Right kidney (tissue), 1 donor: ENCODE data around the gene SELENON.

Experiments
- DNase-seq: peaks from one replicate; pipeline ENCODE4 v3.0.0-alpha.2; 2016

The SELENON gene

DNA sequence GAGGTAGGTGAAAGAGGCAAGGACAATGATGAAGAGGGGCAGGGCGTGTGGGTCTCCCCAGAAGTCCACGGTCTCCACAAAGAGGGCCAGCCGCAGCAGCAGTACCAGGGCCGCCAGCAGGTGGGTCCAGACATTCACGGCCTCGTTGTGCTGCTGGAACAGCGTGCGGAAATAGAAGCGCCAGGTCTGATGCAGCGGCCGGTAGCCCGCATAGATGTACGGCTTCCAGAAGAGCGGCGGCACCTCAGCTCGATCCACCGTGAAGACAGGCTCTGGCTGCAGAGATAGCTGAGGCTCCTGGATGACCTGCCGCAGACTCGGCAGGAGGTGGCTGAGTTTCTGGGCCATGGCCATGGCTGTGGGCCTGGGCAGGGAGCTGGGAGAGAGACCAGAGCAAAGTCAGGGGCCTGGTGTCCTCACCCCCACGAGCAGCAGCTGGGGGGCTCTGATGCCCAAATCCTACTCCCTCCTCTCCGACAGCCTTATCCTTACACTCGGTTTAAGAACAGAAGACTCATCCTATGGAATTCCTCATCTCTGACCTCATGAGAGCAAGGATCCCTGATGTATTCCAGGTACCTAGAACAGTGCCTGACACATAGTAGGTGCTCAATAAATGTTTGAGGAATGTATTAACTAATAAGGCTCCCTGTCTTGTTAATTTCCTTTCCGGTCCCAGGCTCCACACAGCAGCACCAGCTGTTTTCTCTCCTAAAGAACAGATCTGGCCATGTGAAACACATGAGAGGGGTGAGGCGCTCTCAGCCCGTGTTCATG, 63.7 kb downstream of the SELENON start:
- DNase-seq: no peak

DNA sequence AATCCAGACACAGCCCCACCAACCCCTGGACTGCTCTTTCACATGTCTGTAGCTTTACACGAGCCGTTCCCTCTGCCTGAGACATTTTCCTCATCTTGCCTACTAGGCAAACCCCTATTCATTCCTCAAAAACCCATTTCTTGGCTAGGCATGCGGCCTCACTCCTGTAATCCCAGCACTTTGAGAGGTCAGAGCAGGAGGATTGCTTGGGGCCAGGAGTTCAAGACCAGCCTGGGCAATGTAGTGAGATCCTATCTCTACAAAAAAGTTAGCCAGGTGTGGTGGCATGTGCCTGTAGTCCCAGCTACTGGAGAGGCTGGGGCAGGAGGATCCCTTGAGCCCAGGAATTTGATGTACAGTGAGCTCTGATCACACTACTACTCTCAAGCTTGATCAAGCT, 64.4 kb downstream of the SELENON start:
- no peak for DNase-seq

DNA sequence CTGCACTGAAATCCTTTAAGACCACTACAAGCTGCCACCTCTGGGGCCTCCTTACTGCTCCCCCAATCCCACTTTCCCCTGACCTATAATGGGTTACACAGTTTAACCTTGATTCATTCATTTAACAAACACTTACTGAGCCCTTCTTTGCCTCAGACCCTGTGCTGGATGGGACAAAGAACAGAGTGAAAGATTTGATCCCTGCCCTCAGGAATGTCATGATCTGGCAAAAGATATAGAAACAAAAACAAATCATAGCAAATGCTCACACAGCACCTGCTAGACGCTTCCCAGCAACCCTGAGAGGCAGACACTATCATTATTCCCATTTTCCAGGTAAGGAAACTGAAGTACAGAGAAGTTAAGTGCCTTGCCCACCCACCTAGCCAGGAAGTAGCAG, 66.3 kb downstream of the SELENON start:
- DNase-seq: no peak

DNA sequence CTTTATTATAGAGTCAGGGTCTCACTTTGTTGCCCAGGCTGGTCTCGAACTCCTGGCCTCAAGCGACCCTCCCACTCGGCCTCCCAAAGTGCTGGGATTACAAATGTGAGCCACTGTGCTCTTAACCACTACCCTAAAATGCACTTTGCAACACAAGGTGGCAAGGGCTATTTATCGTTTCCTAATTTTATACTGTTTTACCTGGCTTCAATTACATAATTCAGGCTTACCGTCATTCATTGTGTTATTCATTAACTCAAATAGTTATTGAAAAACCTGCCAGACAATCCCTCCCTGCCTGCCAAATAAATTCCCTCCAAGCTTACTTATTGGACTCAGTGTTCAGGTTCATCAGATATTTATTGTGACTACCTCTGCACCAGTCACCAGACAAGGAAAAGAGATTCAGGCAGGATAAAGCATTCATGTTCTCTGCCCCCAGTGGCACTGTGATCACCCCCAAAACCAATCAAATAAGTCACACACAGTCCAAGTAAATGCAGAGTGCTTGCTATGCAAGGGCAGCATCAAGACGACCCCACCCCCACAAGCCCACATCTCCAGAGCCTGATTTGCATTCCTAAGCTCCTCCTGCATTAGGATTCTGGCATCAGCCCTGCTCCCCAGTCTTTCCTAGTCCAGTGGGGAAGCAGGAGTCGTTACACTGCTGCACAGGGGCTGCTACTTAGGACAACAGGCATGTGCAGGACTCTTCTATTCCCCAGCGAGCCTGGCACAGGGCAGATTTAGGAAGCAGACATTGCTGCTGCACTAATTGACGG, 67.4 kb downstream of the SELENON start:
- peak; percentile 55 for DNase-seq
